ENCODE measurements around the gene OXNAD1. TPM values are rescaled to one million over a fixed set of nuclear protein-coding genes. Genes with fewer than 3 reads are reported as not detected.

OXNAD1 gene
- total RNA-seq, 1 experiment from 2014 or later: 23.7 TPM

DNA sequence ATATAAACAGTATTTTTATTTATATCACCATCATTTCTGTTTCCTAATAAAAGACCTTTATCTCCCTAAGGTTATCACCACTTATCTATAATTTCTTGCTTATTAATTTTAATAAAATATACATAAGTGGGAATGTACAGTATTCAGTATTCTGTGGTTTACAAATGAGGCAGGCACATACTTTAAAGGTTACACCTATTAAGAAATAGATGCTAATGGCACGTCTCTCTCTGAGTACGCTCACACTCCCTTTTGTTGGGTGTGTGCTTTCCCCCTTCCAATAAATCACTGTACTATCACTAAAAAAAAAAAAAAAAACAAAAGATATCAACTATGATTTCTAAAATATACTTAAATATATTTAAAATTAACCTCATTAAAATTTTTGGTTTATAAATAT lies 8.9 kb downstream of the OXNAD1 start:
- no peak for DNase-seq
- Mint-ChIP-seq H3K4me1 (no peaks in the 10 kb centered on the region), H3K36me3 (ENCODE audit: insufficient read depth in 1 of 3, low read depth in 3 of 3) (peaks cover 2 to 46% (median 42%) of the 10 kb centered on the region in 3 experiments; a peak in 5 of 7 replicates), H3K9me3 (no peaks in the 10 kb centered on the region), H3K27ac (no peak overlapping the region), H3K4me3 (no peak overlapping the region), H3K27me3 (ENCODE audit: low read depth) (no peaks in the 10 kb centered on the region)
- H2BK15ac ChIP-seq (ENCODE audit: low read depth, low read length): no peak overlapping the region
- no peaks in the 10 kb centered on the region for H3K9me3 ChIP-seq (ENCODE audit: control insufficient read depth, low read depth, low read length)
- no peak overlapping the region for H3K4ac ChIP-seq (ENCODE audit: low read depth, low read length)
- no peaks in the 10 kb centered on the region for H3K27me3 ChIP-seq (ENCODE audit: insufficient read depth, low read length)
- H3K14ac ChIP-seq (ENCODE audit: insufficient read depth, low read length): no peak overlapping the region
- no peak overlapping the region for H2AFZ ChIP-seq (ENCODE audit: low read length)
- no peak overlapping the region for H2BK120ac ChIP-seq (ENCODE audit: low read depth, low read length, poor library complexity, severe bottlenecking)
- H4K20me1 ChIP-seq (ENCODE audit: control insufficient read depth, insufficient read depth, insufficient read length): no peaks in the 10 kb centered on the region
- no peak overlapping the region for H3K18ac ChIP-seq (ENCODE audit: insufficient read length, low read depth, low read length)
- H3K23ac ChIP-seq (ENCODE audit: insufficient read length, low read depth, low read length): no peak overlapping the region
- H3K4me2 ChIP-seq (ENCODE audit: insufficient read depth, insufficient read length, low read length): no peak overlapping the region
- H3K4me1 ChIP-seq (ENCODE audit: insufficient read depth, low read length): no peaks in the 10 kb centered on the region
- H3K23me2 ChIP-seq (ENCODE audit: insufficient read length, low read depth, low read length, poor library complexity, severe bottlenecking): no peaks in the 10 kb centered on the region
- H4K8ac ChIP-seq (replicated peaks; ENCODE audit: insufficient read length, low read depth, low read length): no peak overlapping the region
- no peak overlapping the region for H2BK5ac ChIP-seq (ENCODE audit: insufficient read length, low read length)
- no peak overlapping the region for H3K9ac ChIP-seq (ENCODE audit: extremely low read depth, insufficient read length, low read length)
- no peak overlapping the region for H2AK5ac ChIP-seq (ENCODE audit: insufficient read length, low read length)
- H3K27ac ChIP-seq (ENCODE audit: insufficient read length, low read depth, low read length): no peak overlapping the region
- no CpG with 5 or more reads among the region's 2 CpGs for WGBS (ENCODE audit: extremely low coverage, insufficient read length, low lambda C conversion rate)
- H3T11ph ChIP-seq (ENCODE audit: low read length): no peak overlapping the region
- H2BK20ac ChIP-seq (ENCODE audit: low read depth, low read length, poor library complexity, severe bottlenecking): no peak overlapping the region
- TF ChIP-seq, protein P1, sequence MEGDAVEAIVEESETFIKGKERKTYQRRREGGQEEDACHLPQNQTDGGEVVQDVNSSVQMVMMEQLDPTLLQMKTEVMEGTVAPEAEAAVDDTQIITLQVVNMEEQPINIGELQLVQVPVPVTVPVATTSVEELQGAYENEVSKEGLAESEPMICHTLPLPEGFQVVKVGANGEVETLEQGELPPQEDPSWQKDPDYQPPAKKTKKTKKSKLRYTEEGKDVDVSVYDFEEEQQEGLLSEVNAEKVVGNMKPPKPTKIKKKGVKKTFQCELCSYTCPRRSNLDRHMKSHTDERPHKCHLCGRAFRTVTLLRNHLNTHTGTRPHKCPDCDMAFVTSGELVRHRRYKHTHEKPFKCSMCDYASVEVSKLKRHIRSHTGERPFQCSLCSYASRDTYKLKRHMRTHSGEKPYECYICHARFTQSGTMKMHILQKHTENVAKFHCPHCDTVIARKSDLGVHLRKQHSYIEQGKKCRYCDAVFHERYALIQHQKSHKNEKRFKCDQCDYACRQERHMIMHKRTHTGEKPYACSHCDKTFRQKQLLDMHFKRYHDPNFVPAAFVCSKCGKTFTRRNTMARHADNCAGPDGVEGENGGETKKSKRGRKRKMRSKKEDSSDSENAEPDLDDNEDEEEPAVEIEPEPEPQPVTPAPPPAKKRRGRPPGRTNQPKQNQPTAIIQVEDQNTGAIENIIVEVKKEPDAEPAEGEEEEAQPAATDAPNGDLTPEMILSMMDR (conservative IDR thresholded peaks at IDR 0.05): no peak
- H2BK12ac ChIP-seq (ENCODE audit: insufficient read length, low read depth, low read length): no peak overlapping the region
- H3K79me1 ChIP-seq (ENCODE audit: insufficient read depth, low read depth, low read length, poor library complexity, severe bottlenecking): no peaks in the 10 kb centered on the region
- no peak overlapping the region for H4K5ac ChIP-seq (ENCODE audit: insufficient read length, low read depth, low read length)
- no peaks in the 10 kb centered on the region for H3K79me2 ChIP-seq (ENCODE audit: insufficient read depth, low read length)
- no peak overlapping the region for H3K56ac ChIP-seq (ENCODE audit: insufficient read length, low read depth, low read length)
- H4K91ac ChIP-seq (ENCODE audit: insufficient read length, low read depth, low read length): no peak overlapping the region
